Large intestine (tissue), 3 donors: ENCODE results near the gene TRMU. TPM values are rescaled to one million over a fixed set of nuclear protein-coding genes. Genes with fewer than 3 reads are reported as not detected.

ENCODE experiments used
- DNase-seq, 2 donors: peaks; one replicate each; pipeline versions ENCODE4 v3.0.0 to v3.0.0-alpha.2; 2013
- H3K27ac ChIP-seq: one replicate; pipeline ENCODE4 v1.5.1; 2013; ENCODE audit warnings: low read length
- H3K27me3 ChIP-seq: 2 replicates; pipeline ENCODE4 v1.6.1; 2013; ENCODE audit warnings: low read length; ENCODE audit not compliant: control insufficient read depth, insufficient read depth
- H3K36me3 ChIP-seq: 2 replicates; pipeline ENCODE4 v1.6.1; 2013; ENCODE audit warnings: low read length; ENCODE audit not compliant: control insufficient read depth, insufficient read depth
- H3K4me1 ChIP-seq: one replicate; pipeline ENCODE4 v1.6.1; 2013; ENCODE audit warnings: low read length; ENCODE audit not compliant: control insufficient read depth, insufficient read depth
- H3K4me3 ChIP-seq: one replicate; pipeline ENCODE4 v1.5.1; 2013; ENCODE audit warnings: low read length
- H3K9me3 ChIP-seq: one replicate; pipeline ENCODE4 v1.6.1; 2013; ENCODE audit warnings: mild to moderate bottlenecking, low read depth, low read length, moderate library complexity; ENCODE audit not compliant: control insufficient read depth
- WGBS: methylation state at CpG from one replicate; pipeline ENCODE4 v1.1.5; 2013; ENCODE audit warnings: low lambda C conversion rate; ENCODE audit not compliant: insufficient coverage; 5-methylcytosine and 5-hydroxymethylcytosine counted together
- polyA plus RNA-seq: library from polyadenylated mRNA; unstranded; fragments of 120-200 nt; gene quantifications from one replicate; pipeline ENCODE4 v1.2.1, GENCODE V29; 2013

TRMU gene
- polyA plus RNA-seq, 1 donor, result 42.3 TPM

DNA sequence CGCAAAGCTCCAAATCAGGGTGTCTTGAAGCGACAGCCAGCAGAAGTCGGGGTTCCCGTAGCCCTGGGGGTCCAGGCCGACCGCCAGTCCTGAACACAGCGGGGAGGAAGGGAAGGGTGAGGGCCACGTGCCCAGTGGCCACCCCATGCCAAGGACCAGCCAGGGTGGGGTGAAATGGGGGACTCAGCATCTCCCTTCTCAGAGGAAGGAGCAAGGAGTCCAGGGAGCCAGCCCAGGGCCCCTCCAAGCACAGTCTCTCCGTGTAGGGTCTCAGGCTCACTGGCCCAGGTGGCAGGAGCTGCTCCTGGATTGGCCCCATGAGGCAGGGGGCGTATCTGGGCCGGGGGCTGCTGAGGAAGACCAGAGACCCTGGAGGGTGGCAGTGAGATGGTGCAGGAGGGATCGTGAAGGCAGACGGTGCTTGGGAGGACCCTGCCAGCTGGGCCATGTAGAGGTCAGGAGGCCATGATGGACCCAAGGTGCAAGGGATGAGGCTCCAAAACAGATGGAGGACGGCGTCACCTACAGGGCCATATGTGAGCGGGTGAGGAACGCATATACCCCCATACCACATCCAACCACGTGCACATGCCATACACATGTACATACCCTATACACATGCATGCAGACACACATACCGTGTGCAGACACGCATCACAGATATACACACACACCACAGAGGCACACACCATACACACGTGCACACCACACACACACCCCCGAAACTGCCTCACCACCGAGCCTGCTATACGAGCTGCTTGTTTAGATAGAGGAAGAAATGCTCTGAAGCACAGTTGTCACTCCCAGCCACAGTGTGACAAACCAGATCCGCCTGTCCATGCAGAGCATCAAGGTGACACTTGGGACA lies 34.4 kb downstream of the TRMU start:
- H3K4me1 ChIP-seq, result peaks cover 14% of the 10 kb centered on the region
- peaks cover 9% of the 10 kb centered on the region for H3K9me3 ChIP-seq
- H3K27ac ChIP-seq, result no peak overlapping the region
- no peaks in the 10 kb centered on the region for H3K27me3 ChIP-seq
- WGBS, result no CpG with 5 or more reads among the region's 25 CpGs
- no peak for DNase-seq
- no peak overlapping the region for H3K4me3 ChIP-seq
- no peaks in the 10 kb centered on the region for H3K36me3 ChIP-seq

- H3K27me3 ChIP-seq, result no peaks in the 10 kb centered on the region
- H3K27ac ChIP-seq, result peak overlapping the region; percentile 52
- H3K36me3 ChIP-seq, result no peaks in the 10 kb centered on the region
- H3K4me1 ChIP-seq, result peaks cover 14% of the 10 kb centered on the region
- peak overlapping the region; percentile 8 for H3K4me3 ChIP-seq
- no CpG with 5 or more reads among the region's 15 CpGs for WGBS
- peaks cover 14% of the 10 kb centered on the region for H3K9me3 ChIP-seq
- DNase-seq, result peak; percentile 50 to 82
Observed at GRCh38 chr22:46370584-46371291, 35.2 kb downstream of the TRMU start.

DNA sequence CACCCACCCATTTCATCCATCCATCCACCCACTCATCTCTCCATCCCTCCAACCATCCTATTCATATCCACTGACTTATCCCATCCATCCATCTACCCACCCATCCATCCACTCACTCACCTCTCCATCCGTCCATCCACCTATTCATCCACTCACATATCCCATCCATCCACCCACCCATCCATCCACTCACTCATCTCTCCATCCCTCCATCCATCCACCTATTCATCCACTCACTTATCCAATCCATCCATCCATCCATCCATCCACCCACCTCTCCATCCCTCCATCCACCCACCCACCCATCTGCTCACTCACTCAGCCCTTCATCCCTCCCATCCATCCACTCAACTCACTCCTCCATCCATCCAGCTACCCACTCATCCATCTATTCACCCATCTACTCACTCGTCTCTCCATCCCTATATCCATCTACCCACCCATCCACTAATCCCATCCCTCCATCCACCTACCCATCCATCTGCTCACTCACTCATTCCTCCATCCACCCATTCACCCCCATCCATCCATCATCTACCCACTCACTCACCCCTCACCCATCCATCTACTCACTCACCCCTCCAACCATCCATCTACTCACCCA lies 36.2 kb downstream of the TRMU start:
- H3K4me3 ChIP-seq, result no peak overlapping the region
- H3K27ac ChIP-seq, result no peak overlapping the region
- no peaks in the 10 kb centered on the region for H3K36me3 ChIP-seq
- no peak for DNase-seq
- no peaks in the 10 kb centered on the region for H3K27me3 ChIP-seq
- H3K9me3 ChIP-seq, result peaks cover 20% of the 10 kb centered on the region
- peaks cover 15% of the 10 kb centered on the region for H3K4me1 ChIP-seq
- WGBS, result 100% methylated on average over 2 of the region's 2 CpGs

GRCh38 chr22:46372686-46373085 lies 37.2 kb downstream of the TRMU start:
- Histone ChIP-seq H3K4me1 (peaks cover 25% of the 10 kb centered on the region), H3K27me3 (no peaks in the 10 kb centered on the region), H3K9me3 (peaks cover 23% of the 10 kb centered on the region), H3K27ac (no peak overlapping the region), H3K4me3 (no peak overlapping the region), H3K36me3 (no peaks in the 10 kb centered on the region)
- no peak for DNase-seq
- no CpG with 5 or more reads among the region's 18 CpGs for WGBS

DNA sequence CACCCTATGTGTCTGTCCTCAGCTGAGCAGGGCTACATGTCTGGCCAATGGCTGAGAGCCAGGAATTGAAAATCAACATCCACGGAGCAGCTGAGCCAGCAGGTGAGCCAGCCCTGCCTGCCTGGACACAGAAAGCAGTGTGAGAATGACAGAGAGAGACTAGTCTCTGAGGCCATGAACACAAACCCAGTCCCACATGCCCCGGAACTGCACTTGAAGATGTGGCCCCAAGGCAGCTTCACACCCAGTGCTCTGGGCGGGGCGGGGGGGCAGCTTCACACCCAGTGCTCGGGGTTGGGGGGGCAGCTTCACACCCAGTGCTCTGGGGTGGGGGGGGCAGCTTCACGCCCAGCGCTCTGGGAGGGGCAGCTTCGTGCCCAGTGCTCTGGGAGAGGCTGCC lies 37.6 kb downstream of the TRMU start:
- H3K4me1 ChIP-seq, result peaks cover 29% of the 10 kb centered on the region
- WGBS, result no CpG with 5 or more reads among the region's 8 CpGs
- H3K9me3 ChIP-seq, result peaks cover 23% of the 10 kb centered on the region
- H3K36me3 ChIP-seq, result no peaks in the 10 kb centered on the region
- H3K4me3 ChIP-seq, result no peak overlapping the region
- no peak overlapping the region for H3K27ac ChIP-seq
- no peak for DNase-seq
- no peaks in the 10 kb centered on the region for H3K27me3 ChIP-seq

DNA sequence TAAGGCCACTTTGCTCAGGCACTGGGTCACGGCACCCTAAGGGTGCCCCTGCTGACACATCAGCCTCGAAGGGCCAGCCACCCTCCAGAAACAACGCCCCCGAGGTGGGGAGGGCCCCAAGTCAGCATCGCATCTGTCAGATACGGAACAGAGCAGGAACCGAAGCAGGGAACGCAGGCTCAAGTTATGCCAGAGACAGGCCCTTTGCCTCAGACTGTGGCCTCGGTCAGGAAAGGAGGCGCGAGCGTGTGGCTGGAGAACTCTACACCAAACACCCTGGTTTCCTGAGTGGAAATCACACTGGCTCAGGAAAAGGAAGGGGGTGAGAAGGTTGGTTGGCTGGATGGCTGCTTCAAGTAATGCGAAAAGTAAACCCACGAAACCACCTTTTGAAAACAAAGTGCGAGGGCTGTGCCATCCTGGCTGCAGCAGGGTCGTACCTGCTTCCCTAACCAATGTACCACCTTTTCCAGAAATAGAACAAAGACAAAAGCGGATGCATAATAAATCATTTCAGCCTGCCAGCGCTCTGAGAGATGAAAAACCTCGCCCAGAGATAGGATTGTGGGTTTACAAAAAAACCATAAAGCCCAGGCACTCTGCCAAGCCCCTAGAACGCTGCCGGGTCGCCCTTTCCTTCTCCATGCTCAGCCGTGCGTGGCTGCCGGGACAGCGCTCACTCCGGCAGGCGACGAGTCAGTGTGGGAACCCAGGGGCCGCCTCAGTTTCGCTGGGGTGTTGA lies 38.6 kb downstream of the TRMU start:
- no peaks in the 10 kb centered on the region for H3K36me3 ChIP-seq
- 43% methylated on average over 1 of the region's 31 CpGs for WGBS
- H3K27ac ChIP-seq, result no peak overlapping the region
- H3K9me3 ChIP-seq, result peaks cover 23% of the 10 kb centered on the region
- DNase-seq, result no peak
- peaks cover 39% of the 10 kb centered on the region for H3K4me1 ChIP-seq
- H3K27me3 ChIP-seq, result no peaks in the 10 kb centered on the region
- H3K4me3 ChIP-seq, result no peak overlapping the region

DNA sequence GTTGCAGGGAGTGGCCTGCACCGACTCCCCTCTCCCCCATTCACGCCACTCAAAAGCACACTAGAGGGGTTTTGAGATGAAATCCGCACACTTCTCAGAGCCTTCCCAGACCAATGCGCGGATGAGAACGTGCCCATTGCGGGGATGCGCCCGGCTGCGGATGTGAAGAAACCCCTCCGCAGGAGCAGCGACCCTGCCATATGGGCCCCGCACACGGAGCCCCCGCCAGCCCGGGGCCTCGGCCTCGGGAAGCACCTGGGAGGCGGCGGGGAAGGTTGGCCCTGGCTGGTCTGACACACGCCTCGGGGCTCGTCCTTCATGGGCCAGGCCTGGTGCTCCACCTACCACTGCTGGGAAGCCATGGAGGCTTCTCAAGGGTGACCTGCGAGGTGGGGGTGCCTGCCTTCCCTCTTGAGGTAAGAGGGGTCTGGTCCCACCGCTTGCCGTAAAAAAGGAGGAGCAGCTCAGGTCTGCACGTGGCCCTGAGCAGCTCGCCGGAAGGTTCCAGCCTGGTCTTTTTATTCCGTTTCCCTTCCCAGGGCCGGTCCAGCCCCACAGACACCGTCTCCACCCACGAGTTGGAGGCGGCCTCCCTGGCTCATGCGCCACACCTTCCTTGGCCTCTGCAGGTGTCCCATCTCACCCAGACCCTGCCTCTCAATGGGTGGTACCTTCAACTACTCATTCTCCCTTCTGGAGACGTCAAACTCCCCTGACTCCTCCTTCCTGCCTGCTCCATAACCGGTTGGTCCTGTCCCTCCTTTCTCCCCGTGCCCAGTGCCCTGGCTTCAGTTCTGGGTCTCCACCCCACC lies 39.4 kb downstream of the TRMU start:
- H3K4me3 ChIP-seq, result no peak overlapping the region
- no peaks in the 10 kb centered on the region for H3K27me3 ChIP-seq
- H3K4me1 ChIP-seq, result peaks cover 45% of the 10 kb centered on the region
- peaks cover 21% of the 10 kb centered on the region for H3K9me3 ChIP-seq
- DNase-seq, result no peak
- no peaks in the 10 kb centered on the region for H3K36me3 ChIP-seq
- WGBS, result no CpG with 5 or more reads among the region's 38 CpGs
- no peak overlapping the region for H3K27ac ChIP-seq

DNA sequence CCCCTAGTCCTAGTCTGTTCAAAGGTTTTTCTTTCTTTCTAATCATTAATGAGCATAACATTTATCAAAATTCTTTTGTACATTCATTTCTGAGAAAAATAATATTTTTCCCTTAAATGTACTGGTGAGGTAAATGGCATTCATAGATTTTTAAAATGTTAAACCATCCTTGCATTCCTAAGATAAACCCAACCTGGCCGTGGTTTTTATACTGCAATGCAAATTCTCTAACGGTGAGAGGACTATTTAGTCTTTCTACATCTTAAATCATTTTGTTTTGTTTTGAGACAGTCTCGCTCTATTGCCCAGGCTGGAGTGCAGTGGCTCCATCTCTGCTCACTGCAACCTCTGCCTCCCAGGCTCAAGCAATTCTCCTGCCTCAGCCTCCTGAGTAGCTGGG lies 40.6 kb downstream of the TRMU start:
- Histone ChIP-seq H3K9me3 (peaks cover 21% of the 10 kb centered on the region), H3K36me3 (no peaks in the 10 kb centered on the region), H3K4me3 (no peak overlapping the region), H3K27me3 (no peaks in the 10 kb centered on the region), H3K4me1 (peaks cover 38% of the 10 kb centered on the region), H3K27ac (no peak overlapping the region)
- no peak for DNase-seq
- WGBS, result no CpG with 5 or more reads among the region's 3 CpGs

DNA sequence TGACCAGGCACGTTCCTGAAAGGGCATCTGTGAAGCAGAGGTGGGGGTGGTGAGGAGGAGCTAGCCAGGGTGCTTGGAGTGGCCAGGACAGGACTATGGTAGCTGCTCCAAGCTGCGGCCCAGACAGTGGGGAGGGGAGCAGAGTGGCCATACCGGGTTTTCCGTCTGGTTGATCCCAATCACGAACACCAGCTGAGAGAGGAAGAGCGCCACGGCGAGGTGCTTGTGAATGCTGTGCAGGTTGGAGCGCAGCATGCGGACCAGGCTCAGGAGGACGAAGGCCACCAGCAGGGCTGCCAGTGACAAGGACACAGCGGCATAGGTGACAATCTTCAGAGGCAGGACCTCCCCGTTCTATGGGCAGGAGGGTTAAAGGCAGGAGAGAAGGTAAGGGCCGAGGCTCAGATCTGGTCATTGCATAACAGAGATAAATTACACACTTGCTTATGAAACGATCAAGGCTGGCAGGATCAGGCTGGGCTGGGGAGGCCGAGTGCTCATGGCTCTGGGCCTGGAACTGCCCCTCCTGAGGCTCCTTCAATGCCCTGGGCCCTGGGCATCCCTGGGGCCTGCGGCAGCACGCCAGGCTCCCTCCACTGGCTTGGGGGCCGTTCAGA lies 41.5 kb downstream of the TRMU start:
- Histone ChIP-seq H3K27me3 (no peaks in the 10 kb centered on the region), H3K9me3 (peaks cover 21% of the 10 kb centered on the region), H3K4me1 (peaks cover 37% of the 10 kb centered on the region), H3K4me3 (no peak overlapping the region), H3K36me3 (no peaks in the 10 kb centered on the region), H3K27ac (peak overlapping the region; percentile 24)
- no CpG with 5 or more reads among the region's 19 CpGs for WGBS
- no peak for DNase-seq
